ENCODE measurements around the gene ADD2.

The ADD2 gene

DNA sequence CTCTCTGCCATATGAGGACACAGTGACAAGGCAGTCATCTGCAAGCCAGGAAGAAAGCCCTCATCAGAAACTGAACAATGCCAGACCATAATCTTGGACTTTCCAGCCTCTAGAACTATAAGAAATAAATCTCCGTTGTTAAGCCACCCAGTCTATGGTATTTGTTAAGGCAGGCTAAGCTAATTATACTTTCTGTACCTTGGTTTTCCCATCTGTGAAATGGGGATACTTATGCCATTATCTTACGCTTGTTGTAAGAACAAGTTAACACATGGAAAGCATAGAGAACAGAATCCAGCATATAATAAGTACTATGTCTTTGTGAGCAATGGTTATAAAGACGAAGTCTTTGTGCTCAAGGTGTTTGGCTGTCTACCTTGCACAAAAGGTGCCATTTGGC is 8.3 kb upstream of the ADD2 start:
- no peaks in the 10 kb centered on the region for H3K27me3 ChIP-seq
- H3K4me3 ChIP-seq, result no peak overlapping the region
- no peak overlapping the region for H3K27ac ChIP-seq
- H3K4me1 ChIP-seq, result peaks cover 0 to 9% (median 0%) of the 10 kb centered on the region in 10 experiments; a peak in 3 of 20 replicates
- peaks cover 13 to 21% (median 18%) of the 10 kb centered on the region in 11 experiments; a peak in 21 of 22 replicates for H3K9me3 ChIP-seq (replicated peaks in 1 of 11)
- TF ChIP-seq Cebpa-rat (IDR thresholded peaks at IDR 0.05), result no peak
- no peak overlapping the region for H3K9ac ChIP-seq
- H3K4me2 ChIP-seq, result no peak overlapping the region
- H4K20me1 ChIP-seq, result no peaks in the 10 kb centered on the region
- no peaks in the 10 kb centered on the region for H3K36me3 ChIP-seq

GRCh38 chr2:70775141-70775540 is 7.1 kb upstream of the ADD2 start:
- Histone ChIP-seq H3K9me3 (replicated peaks in 1 of 11) (peaks cover 13 to 21% (median 18%) of the 10 kb centered on the region in 11 experiments; a peak in 21 of 22 replicates), H3K4me1 (peaks cover 0 to 9% (median 0%) of the 10 kb centered on the region in 10 experiments; a peak in 3 of 20 replicates), H3K36me3 (no peaks in the 10 kb centered on the region), H3K4me2 (peak overlapping the region in 1 of 11 experiments; percentile 8; a peak in 1 of 22 replicates), H4K20me1 (no peaks in the 10 kb centered on the region), H3K27me3 (no peaks in the 10 kb centered on the region), H3K4me3 (no peak overlapping the region), H3K27ac (no peak overlapping the region), H3K9ac (no peak overlapping the region)
- no peak for TF ChIP-seq Cebpa-rat (IDR thresholded peaks at IDR 0.05)

DNA sequence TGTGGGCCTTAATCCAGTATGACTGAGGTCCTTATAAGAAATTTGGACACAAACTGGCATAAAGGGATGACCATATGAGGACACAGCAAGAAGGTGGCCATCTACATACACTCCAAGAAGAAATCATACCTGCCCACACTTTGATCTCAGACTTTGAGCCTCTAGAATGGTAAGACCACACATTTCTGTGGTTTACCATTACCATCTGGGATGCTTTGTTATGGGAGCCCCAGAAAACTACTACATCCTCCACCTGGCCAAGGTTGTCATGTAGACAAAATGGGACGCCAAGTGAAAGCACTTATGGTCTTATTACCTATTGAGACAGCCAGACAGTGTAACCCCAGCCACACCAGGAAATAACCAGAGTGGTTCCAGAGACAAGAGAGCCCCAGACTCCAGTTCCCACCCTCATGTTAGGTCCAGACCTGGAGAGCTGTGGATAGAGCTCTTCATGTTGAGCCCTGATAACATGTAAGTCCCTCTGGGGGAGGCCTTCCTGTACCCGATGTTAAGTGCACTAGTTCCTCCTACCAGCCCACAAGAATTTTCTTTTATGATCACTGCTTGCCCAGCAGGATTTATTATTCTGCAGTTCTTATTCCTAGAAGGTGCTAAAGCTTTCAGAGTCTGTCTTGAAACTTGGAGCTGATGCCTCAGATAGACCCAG is 4.6 kb upstream of the ADD2 start:
- Histone ChIP-seq H3K9ac (no peak overlapping the region), H3K36me3 (no peaks in the 10 kb centered on the region), H4K20me1 (no peaks in the 10 kb centered on the region), H3K27me3 (no peaks in the 10 kb centered on the region), H3K4me3 (no peak overlapping the region), H3K4me1 (peaks cover 0 to 13% (median 7%) of the 10 kb centered on the region in 10 experiments; a peak in 12 of 20 replicates), H3K9me3 (replicated peaks in 1 of 11) (peaks cover 13 to 21% (median 18%) of the 10 kb centered on the region in 11 experiments; a peak in 21 of 22 replicates), H3K27ac (no peak overlapping the region), H3K4me2 (no peak overlapping the region; a peak in 2 of 22 replicates)
- TF ChIP-seq Cebpa-rat (IDR thresholded peaks at IDR 0.05), result no peak

GRCh38 chr2:70771446-70771845 is 3.4 kb upstream of the ADD2 start:
- H3K9ac ChIP-seq, result no peak overlapping the region
- TF ChIP-seq Cebpa-rat (IDR thresholded peaks at IDR 0.05), result no peak
- peaks cover 0 to 2% (median 0%) of the 10 kb centered on the region in 11 experiments; a peak in 1 of 22 replicates for H4K20me1 ChIP-seq
- H3K27me3 ChIP-seq, result no peaks in the 10 kb centered on the region
- no peak overlapping the region for H3K4me3 ChIP-seq
- H3K4me1 ChIP-seq, result peaks cover 4 to 17% (median 11%) of the 10 kb centered on the region in 10 experiments
- H3K4me2 ChIP-seq, result no peak overlapping the region
- H3K36me3 ChIP-seq, result no peaks in the 10 kb centered on the region
- H3K27ac ChIP-seq, result no peak overlapping the region
- H3K9me3 ChIP-seq (replicated peaks in 1 of 11), result peaks cover 13 to 21% (median 18%) of the 10 kb centered on the region in 11 experiments; a peak in 21 of 22 replicates

GRCh38 chr2:70769450-70769849 is 1.4 kb upstream of the ADD2 start:
- TF ChIP-seq Cebpa-rat (IDR thresholded peaks at IDR 0.05), result no peak
- H3K4me3 ChIP-seq, result no peak overlapping the region
- no peak overlapping the region for H3K4me2 ChIP-seq
- H3K4me1 ChIP-seq, result peaks cover 9 to 31% (median 17%) of the 10 kb centered on the region in 10 experiments
- H3K9ac ChIP-seq, result no peak overlapping the region
- H3K36me3 ChIP-seq, result peaks cover 0 to 6% (median 0%) of the 10 kb centered on the region in 11 experiments; a peak in 1 of 22 replicates
- H3K27me3 ChIP-seq, result no peaks in the 10 kb centered on the region
- peaks cover 0 to 12% (median 0%) of the 10 kb centered on the region in 11 experiments; a peak in 3 of 22 replicates for H4K20me1 ChIP-seq
- H3K9me3 ChIP-seq (replicated peaks in 1 of 11), result peaks cover 13 to 20% (median 17%) of the 10 kb centered on the region in 11 experiments; a peak in 21 of 22 replicates
- H3K27ac ChIP-seq, result no peak overlapping the region

DNA sequence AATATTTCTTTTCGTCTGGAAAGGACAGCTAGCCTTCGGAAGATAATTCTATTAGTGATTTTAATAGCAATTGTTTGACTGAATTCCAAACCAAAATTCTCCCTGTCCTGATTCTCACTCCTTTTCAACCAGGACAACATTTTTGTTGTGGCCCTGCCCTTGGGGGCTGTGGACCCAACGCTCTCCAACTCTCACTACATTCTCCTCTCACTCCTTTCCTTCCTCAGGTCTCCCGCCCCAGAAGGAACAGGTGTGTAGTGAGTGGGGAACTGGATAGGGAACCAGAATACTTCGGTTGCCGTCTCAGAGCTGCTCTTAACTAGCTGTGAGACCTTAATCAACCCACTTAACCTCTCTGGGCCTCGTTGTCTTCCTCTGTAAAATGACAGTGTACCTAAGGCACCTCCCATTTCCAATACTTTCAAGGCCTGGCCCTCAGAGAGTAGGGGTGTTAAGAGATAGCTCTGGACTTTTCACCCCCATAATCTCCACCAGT is 638 bp upstream of the ADD2 start:
- H3K27me3 ChIP-seq, result no peaks in the 10 kb centered on the region
- H3K9ac ChIP-seq, result peak overlapping the region in 9 of 11 experiments; percentile 0 to 92 (median 43); a peak in 13 of 22 replicates
- peaks cover 7 to 12% (median 10%) of the 10 kb centered on the region in 11 experiments; a peak in 21 of 22 replicates for H3K9me3 ChIP-seq (replicated peaks in 1 of 11)
- peak overlapping the region in 6 of 10 experiments; percentile 17 to 90 (median 46); a peak in 9 of 20 replicates for H3K4me3 ChIP-seq
- peaks cover 0 to 12% (median 0%) of the 10 kb centered on the region in 11 experiments; a peak in 3 of 22 replicates for H4K20me1 ChIP-seq
- peak overlapping the region; percentile 30 to 67 (median 55); a peak in 21 of 22 replicates for H3K4me2 ChIP-seq
- no peak for TF ChIP-seq Cebpa-rat (IDR thresholded peaks at IDR 0.05)
- H3K36me3 ChIP-seq, result peaks cover 0 to 11% (median 0%) of the 10 kb centered on the region in 11 experiments; a peak in 1 of 22 replicates
- H3K4me1 ChIP-seq, result peaks cover 9 to 31% (median 17%) of the 10 kb centered on the region in 10 experiments
- peak overlapping the region in 3 of 11 experiments; percentile 7 to 47 (median 36); a peak in 4 of 22 replicates for H3K27ac ChIP-seq

DNA sequence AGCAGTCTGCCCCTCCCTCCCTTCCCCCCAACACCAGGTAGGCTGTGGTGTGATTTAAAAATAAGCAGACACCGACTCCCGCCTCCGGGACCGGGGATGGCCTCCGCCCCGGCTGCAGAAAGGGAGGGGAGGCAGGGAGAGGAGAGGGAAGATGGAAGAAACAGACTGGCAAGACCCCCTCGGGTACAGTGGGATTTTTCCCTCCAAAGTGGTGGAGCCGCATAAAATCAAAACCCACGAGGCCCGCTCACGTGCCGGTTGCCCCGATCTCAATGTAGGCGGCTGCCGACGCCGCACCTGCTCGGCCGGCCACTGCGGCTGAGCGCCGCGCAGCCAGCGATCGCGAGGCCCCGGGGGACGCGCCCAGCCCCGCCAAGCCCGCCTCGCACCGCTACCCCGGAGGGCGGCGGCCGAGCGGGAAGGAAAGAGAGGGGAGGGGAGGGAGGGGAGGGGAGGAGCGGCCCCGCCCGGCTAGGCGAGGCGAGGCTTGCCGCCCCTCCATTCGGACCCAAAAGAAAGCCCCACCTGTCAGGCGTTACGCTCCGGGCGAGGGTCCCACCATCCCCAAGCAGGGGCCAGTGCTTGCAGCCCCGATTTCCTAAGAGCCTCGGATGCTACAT is 811 bp downstream of the ADD2 start:
- no peaks in the 10 kb centered on the region for H3K27me3 ChIP-seq
- H3K4me3 ChIP-seq, result peak overlapping the region; percentile 72 to 94 (median 85)
- H4K20me1 ChIP-seq, result peaks cover 0 to 12% (median 0%) of the 10 kb centered on the region in 11 experiments; a peak in 3 of 22 replicates
- H3K9ac ChIP-seq, result peak overlapping the region; percentile 77 to 94 (median 90)
- H3K4me1 ChIP-seq, result peaks cover 9 to 31% (median 17%) of the 10 kb centered on the region in 10 experiments
- H3K27ac ChIP-seq, result peak overlapping the region; percentile 33 to 96 (median 88); a peak in 21 of 22 replicates
- peak overlapping the region; percentile 70 to 99 (median 95) for H3K4me2 ChIP-seq
- no peaks in the 10 kb centered on the region for H3K9me3 ChIP-seq (replicated peaks in 1 of 11)
- H3K36me3 ChIP-seq, result peaks cover 0 to 11% (median 0%) of the 10 kb centered on the region in 11 experiments; a peak in 1 of 22 replicates
- TF ChIP-seq Cebpa-rat (IDR thresholded peaks at IDR 0.05), result no peak

DNA sequence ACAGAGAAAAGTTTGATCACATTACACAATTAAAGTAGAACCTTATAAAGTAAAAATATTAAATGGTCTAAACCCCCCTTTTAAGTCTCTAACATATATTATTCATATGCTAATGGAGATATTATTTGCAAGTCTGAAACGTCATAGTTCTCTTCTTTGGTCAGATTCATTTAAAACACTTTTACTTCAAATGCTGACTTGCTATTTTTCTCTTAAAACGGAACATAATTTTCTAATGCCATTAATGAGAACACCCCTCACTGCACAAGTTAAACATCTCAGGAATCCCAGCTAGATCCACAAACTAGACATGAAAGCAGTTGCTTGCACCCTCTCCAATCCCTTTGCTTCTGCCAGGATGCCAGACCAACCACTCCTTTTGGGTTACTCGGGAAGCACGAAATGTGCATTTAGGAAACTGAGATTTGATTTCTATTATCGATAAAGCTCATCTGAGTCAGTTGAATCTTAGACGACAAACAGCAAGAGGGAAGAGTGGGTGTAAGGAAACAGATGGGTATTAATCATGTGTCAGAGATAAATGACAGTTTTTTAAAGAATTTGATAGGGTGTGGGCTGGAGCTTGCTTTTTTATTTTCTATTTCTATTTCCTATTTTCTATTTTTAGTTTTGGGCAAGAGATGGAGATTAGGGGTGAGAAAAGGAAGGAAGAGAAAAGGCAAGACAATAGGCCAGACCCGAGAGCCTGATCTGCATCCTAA is 1.5 kb downstream of the ADD2 start:
- peaks cover 9 to 31% (median 17%) of the 10 kb centered on the region in 10 experiments for H3K4me1 ChIP-seq
- no peaks in the 10 kb centered on the region for H3K27me3 ChIP-seq
- H3K27ac ChIP-seq, result peak overlapping the region in 10 of 11 experiments; percentile 59 to 96 (median 88); a peak in 21 of 22 replicates
- peak overlapping the region; percentile 70 to 99 (median 95) for H3K4me2 ChIP-seq
- peak overlapping the region; percentile 72 to 94 (median 85) for H3K4me3 ChIP-seq
- peaks cover 0 to 12% (median 0%) of the 10 kb centered on the region in 11 experiments; a peak in 3 of 22 replicates for H4K20me1 ChIP-seq
- H3K9ac ChIP-seq, result peak overlapping the region; percentile 77 to 94 (median 90)
- no peak for TF ChIP-seq Cebpa-rat (IDR thresholded peaks at IDR 0.05)
- H3K9me3 ChIP-seq (replicated peaks in 1 of 11), result no peaks in the 10 kb centered on the region
- peaks cover 0 to 11% (median 0%) of the 10 kb centered on the region in 11 experiments; a peak in 1 of 22 replicates for H3K36me3 ChIP-seq
